Endothelial cell of umbilical vein (primary cell): Measurements from ENCODE around the gene ETV6. TPM values are rescaled to one million over a fixed set of nuclear protein-coding genes. Genes with fewer than 3 reads are reported as not detected.

Experiments
- BruUV-seq: library from RNA; stranded (reverse); fragments of 400-500 nt; replicated peaks from 2 replicates; lab custom pipeline; 2021; lab: Mats Ljungman, UMichigan
- CTCF ChIA-PET: fragments of 300-600, 350-600 bp; sonication (Branson Sonifier 250); formaldehyde crosslinking; loops from one replicate; lab custom pipeline; 2021; ENCODE audit warnings: antibody characterized with exemption, inconsistent platforms; lab: Charles Lee
- POLR2A ChIA-PET: fragments of 300-600, 350-600 bp; sonication (Branson Sonifier 250); formaldehyde crosslinking; loops from one replicate; lab custom pipeline; 2021; ENCODE audit warnings: antibody characterized with exemption, inconsistent platforms; lab: Charles Lee
- DNase-seq: peaks from one replicate; pipeline ENCODE4 v3.0.0-alpha.2; 2011; ENCODE audit warnings: low read depth, low spot score
- FAIRE-seq: peaks from 2 replicates; lab custom pipeline; 2011; peaks lifted over from hg19 to GRCh38; lab: Jason Lieb, UNC
- H2AFZ ChIP-seq: 2 replicates; pipeline ENCODE4 v1.6.0; 2012; ENCODE audit warnings: low read depth, low read length, control low read depth, inconsistent platforms
- H3K27ac ChIP-seq: 2 replicates; pipeline ENCODE4 v1.5.1; 2011; ENCODE audit warnings: low read depth, mild to moderate bottlenecking, control low read depth, low read length, moderate library complexity; ENCODE audit not compliant: insufficient read depth
- H3K27me3 ChIP-seq, 2 experiments: 2 replicates each; pipeline versions ENCODE4 v1.6.0 to v1.6.1; 2011; ENCODE audit warnings: low read length in 2 of 2, mixed read lengths in 1 of 2; ENCODE audit not compliant: control insufficient read depth in 2 of 2, insufficient read depth in 2 of 2
- H3K36me3 ChIP-seq, 2 experiments: 2 replicates in 1 of 2; 3 replicates in 1 of 2; pipeline ENCODE4 v1.5.1; 2011; ENCODE audit warnings: low read length in 2 of 2, mild to moderate bottlenecking in 1 of 2, moderate library complexity in 1 of 2; ENCODE audit not compliant: control insufficient read depth in 2 of 2, insufficient read depth in 2 of 2; ENCODE audit errors: extremely low read depth in 1 of 2
- H3K4me1 ChIP-seq: 3 replicates; pipeline ENCODE4 v1.5.1; 2011; ENCODE audit warnings: mild to moderate bottlenecking, low read length; ENCODE audit not compliant: control insufficient read depth, insufficient read depth; ENCODE audit errors: extremely low read depth
- H3K4me2 ChIP-seq: 2 replicates; pipeline ENCODE4 v1.6.1; 2011; ENCODE audit warnings: low read length, control low read depth, mixed read lengths; ENCODE audit not compliant: insufficient read depth
- H3K4me3 ChIP-seq, 3 experiments: fragments of 200-600 bp in 1 of 3; sonication (generic), shearing (Covaris generic) in 1 of 3; replicated peaks in 1 of 3; 2 replicates each; pipeline ENCODE4 v1.5.1; 2011 to 2016; ENCODE audit warnings: control low read depth in 3 of 3, low read length in 3 of 3, mild to moderate bottlenecking in 2 of 3, inconsistent platforms in 1 of 3, low read depth in 1 of 3, moderate library complexity in 1 of 3; ENCODE audit not compliant: insufficient read depth in 1 of 3
- H3K79me2 ChIP-seq: 2 replicates; pipeline ENCODE4 v1.6.0; 2012; ENCODE audit warnings: low read length, inconsistent platforms; ENCODE audit not compliant: control insufficient read depth, insufficient read depth
- H3K9ac ChIP-seq: replicated peaks from 2 replicates; pipeline ENCODE3; 2011; ENCODE audit warnings: low read length, control low read depth; ENCODE audit not compliant: insufficient read depth; ENCODE audit errors: extremely low read depth
- H3K9me1 ChIP-seq: replicated peaks from 3 replicates; pipeline ENCODE4 v1.6.0; 2011; ENCODE audit warnings: mild to moderate bottlenecking, low read length; ENCODE audit not compliant: control insufficient read depth, insufficient read depth; ENCODE audit errors: extremely low read depth
- H3K9me3 ChIP-seq: replicated peaks from 2 replicates; pipeline ENCODE4 v1.5.1; 2012; ENCODE audit warnings: low read length, inconsistent platforms; ENCODE audit not compliant: control insufficient read depth, insufficient read depth
- H4K20me1 ChIP-seq: replicated peaks from 2 replicates; pipeline ENCODE3; 2011; ENCODE audit warnings: mild to moderate bottlenecking, low read length; ENCODE audit not compliant: control insufficient read depth, insufficient read depth; ENCODE audit errors: extremely low read depth
- CTCF ChIP-seq, 2 donors: IDR thresholded peaks; 1 replicate in 1 of 2; 2 replicates in 1 of 2; pipeline ENCODE4 v1.5.1; 2011; ENCODE audit warnings: low read length in 2 of 2, mild to moderate bottlenecking in 2 of 2, moderate library complexity in 2 of 2, control low read depth in 1 of 2, inconsistent platforms in 1 of 2, low read depth in 1 of 2; ENCODE audit not compliant: insufficient read depth in 1 of 2; ENCODE audit errors: extremely low read depth in 1 of 2
- EZH2 ChIP-seq: IDR thresholded peaks from 2 replicates; pipeline ENCODE4 v1.6.1; 2012; ENCODE audit warnings: borderline replicate concordance, low read depth, mild to moderate bottlenecking, moderate library complexity, low read length, inconsistent platforms; ENCODE audit not compliant: severe bottlenecking
- FOS ChIP-seq: IDR thresholded peaks from 2 replicates; pipeline ENCODE4 v1.6.1; 2011; ENCODE audit warnings: mild to moderate bottlenecking, low read length, moderate library complexity, borderline replicate concordance; ENCODE audit not compliant: insufficient read depth
- GATA2 ChIP-seq: IDR thresholded peaks from 2 replicates; pipeline ENCODE4 v1.7.0; 2011; ENCODE audit warnings: low read depth, mild to moderate bottlenecking, moderate library complexity, mixed read lengths, low read length; ENCODE audit not compliant: insufficient read length, insufficient read depth
- JUN ChIP-seq: IDR thresholded peaks from 2 replicates; pipeline ENCODE4 v1.6.1; 2011; ENCODE audit warnings: borderline replicate concordance, low read depth; ENCODE audit not compliant: insufficient read length, insufficient read depth
- MAX ChIP-seq: IDR thresholded peaks from 2 replicates; pipeline ENCODE4 v1.6.1; 2011; ENCODE audit not compliant: insufficient read depth, insufficient read length
- MYC ChIP-seq: IDR thresholded peaks from one replicate; pipeline ENCODE4 v1.6.1; 2011; ENCODE audit warnings: mild to moderate bottlenecking, low read depth, low read length
- POLR2A ChIP-seq: IDR thresholded peaks from 2 replicates; pipeline ENCODE4 v1.6.1; 2012; ENCODE audit warnings: low read depth, mild to moderate bottlenecking, control low read depth, low read length
- POLR2AphosphoS5 ChIP-seq: IDR thresholded peaks from 2 replicates; pipeline ENCODE4 v1.6.1; 2012; ENCODE audit warnings: low read depth, mild to moderate bottlenecking, control low read depth, low read length, moderate library complexity; ENCODE audit not compliant: insufficient read depth
- dilution Hi-C: fragments of 300-500 bp; cut with MboI; formaldehyde crosslinking; loops from one replicate; pipeline ENCODE4 v1.15.0; 2019; ENCODE audit warnings: low sequenced_read_pairs; ENCODE audit not compliant: extremely low pct_ligation_motif_present
- intact Hi-C: fragments of 100-400 bp; cut with micrococcal nuclease; formaldehyde crosslinking; loops from one replicate; pipeline ENCODE4 v1.10.0; 2022
- polyA plus RNA-seq, 4 experiments: library from polyadenylated mRNA; depleted of rRNA in 3 of 4; stranded (reverse) in 3 of 4; unstranded in 1 of 4; fragments of >200 nt; gene quantifications; 2 replicates each; pipeline versions ENCODE4 v1.2.1 to v1.2.3, GENCODE V29; 2011 to 2012; ENCODE audit warnings: missing spikeins in 1 of 4
- total RNA-seq: library from RNA; stranded (reverse); gene quantifications from 2 replicates; pipeline ENCODE4 v1.2.3, GENCODE V29; 2021

ETV6 gene
- total and polyA plus RNA-seq, 2 donors (not counting 3 experiments of a cell fraction or from before 2014, with no cell fraction given): 15.9 to 57.1 TPM

GRCh38 chr12:11813438-11813813 lies 164.0 kb downstream of the ETV6 start:
- dilution Hi-C loops: no loop called here
- Histone ChIP-seq H3K27ac (peak overlapping the region; percentile 77), H3K4me1 (peaks cover 35% of the 10 kb centered on the region), H3K79me2 (peaks cover 7% of the 10 kb centered on the region), H3K9me3 (no peaks in the 10 kb centered on the region), H2AFZ (peak overlapping the region; percentile 16), H3K4me2 (peak overlapping the region; percentile 60), H3K9ac (peak overlapping the region; percentile 48), H3K9me1 (no peaks in the 10 kb centered on the region), H3K36me3 (no peaks in the 10 kb centered on the region), H4K20me1 (no peaks in the 10 kb centered on the region), H3K27me3 (no peaks in the 10 kb centered on the region), H3K4me3 (no peak overlapping the region)
- no TSS peak for BruUV-seq
- DNase-seq (peak; percentile 58), FAIRE-seq (peak; percentile 72)
- intact Hi-C loops: loop anchor here (1.0 to 5.0 kb wide), 6 partner anchors 47 to 231 kb away; partner anchors contain the start of gene ETV6
- CTCF ChIA-PET: interaction anchor here (0.8 to 5.1 kb wide), 9 partner anchors 12 to 233 kb away, joined by 3 to 46 read pairs (median 4); no protein-coding TSS in a partner anchor
- POLR2A ChIA-PET: no interaction called here
- TF ChIP-seq MAX (no peak), MYC (no peak), EZH2 (no peak), POLR2AphosphoS5 (no peak), POLR2A (no peak), FOS (no peak), GATA2 (no peak), JUN (no peak), CTCF (IDR thresholded peaks at IDR 0.05; ENCODE audit: extremely low read depth in 1 of 2, insufficient read depth in 1 of 2, low read depth in 1 of 2, low read length in 2 of 2) (no peak)
